ENCODE results near the gene AGRN.
"Not testable (repeated sequence)": the region's sequence is repeated elsewhere in the genome, so short reads cannot be mapped to it uniquely, and the experiment has no call there.

The AGRN gene

DNA sequence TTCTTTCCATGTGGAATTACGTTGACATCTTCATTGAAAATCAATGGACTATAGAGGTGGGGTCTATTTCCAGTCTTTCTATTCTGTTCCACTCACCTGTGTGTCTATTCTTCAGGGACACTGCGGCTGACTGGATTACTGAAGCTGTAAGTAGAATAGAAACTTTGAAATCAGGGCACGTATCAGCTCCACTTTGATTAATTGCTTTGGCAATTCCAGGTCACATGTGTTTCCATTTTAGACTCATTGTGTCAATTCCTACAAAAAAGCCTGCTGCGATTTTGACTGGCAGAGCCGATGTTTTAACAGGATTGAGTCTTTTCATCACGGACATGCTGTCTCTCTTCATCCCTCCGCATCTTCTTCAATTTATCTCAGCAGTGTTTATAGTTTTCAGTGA lies 75.1 kb downstream of the AGRN start:
- DNase-seq, result no peak

DNA sequence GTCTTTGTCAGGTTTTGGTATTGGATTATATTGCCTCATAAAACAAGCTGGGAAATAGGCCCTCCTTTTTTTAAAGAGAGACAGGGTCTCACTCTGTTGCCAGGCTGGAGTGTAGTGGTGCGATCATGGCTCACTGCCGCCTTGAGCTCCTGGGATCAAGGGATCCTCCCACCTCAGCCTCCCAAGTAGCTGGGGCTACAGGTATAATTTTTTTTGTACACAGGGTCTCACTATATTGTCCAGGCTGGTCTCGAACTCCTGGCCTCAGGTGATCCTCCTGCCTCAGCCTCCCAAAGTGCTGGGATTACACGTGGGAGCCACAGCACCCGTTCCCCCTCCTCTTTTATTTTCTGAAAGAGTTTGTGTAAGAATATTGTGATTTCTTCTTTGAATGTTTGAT lies 76.2 kb downstream of the AGRN start:
- not testable (repeated sequence) for DNase-seq

DNA sequence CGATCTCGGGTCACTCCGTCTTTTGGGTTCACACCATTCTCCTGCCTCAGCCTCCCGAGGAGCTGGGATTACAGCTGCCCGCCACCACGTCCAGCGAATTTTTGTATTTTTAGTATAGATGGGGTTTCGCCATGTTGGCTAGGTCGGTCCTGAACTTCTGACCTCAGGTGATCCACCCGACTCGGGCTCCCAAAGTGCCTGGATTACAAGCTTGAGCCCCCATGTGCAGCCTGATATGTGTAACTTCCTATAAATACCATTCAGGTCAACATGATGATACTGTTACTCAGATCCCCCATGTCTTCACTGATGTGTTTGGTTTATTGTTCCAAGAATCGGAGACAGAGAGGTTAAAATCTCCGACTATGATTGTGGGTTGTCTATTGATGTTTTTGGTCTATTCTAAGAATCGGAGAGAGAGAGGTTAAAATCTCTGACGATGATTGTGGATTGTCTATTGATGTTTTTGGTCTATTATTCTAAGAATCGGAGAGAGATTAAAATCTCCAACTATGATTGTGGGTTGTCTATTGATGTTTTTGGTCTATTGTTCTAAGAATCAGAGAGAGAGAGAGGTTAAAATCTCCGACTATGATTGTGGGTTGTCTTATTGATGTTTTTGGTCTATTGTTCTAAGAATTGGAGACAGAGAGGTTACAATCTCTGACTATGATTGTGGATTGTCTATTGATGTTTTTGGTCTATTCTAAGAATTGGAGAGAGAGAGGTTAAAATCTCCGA lies 78.9 kb downstream of the AGRN start:
- DNase-seq, result peak; percentile 59

DNA sequence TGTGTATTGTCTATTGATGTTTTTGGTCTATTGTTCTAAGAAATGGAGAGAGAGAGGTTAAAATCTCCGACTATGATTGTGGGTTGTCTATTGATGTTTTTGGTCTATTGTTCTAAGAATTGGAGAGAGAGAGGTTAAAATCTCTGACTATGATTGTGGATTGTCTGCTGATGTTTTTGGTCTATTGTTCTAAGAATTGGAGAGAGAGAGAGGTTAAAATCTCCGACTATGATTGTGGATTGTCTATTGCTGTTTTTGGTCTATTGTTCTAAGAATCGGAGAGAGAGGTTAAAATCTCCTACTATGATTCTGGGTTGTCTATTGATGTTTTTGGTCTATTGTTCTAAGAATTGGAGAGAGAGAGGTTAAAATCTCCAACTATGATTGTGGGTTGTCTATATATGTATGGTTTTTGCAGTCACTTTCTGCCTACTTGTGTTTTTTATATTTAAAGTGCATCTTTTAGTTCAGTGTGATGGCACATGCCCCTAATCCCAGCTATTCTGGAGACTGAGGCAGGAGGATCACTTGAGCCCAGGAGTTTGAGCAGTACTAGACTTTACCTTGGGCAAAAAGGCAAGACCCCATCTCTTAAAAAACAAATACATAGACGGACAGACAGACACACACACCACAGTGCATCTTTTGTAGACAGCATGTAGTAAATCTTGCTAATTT lies 79.7 kb downstream of the AGRN start:
- peak; percentile 25 for DNase-seq

DNA sequence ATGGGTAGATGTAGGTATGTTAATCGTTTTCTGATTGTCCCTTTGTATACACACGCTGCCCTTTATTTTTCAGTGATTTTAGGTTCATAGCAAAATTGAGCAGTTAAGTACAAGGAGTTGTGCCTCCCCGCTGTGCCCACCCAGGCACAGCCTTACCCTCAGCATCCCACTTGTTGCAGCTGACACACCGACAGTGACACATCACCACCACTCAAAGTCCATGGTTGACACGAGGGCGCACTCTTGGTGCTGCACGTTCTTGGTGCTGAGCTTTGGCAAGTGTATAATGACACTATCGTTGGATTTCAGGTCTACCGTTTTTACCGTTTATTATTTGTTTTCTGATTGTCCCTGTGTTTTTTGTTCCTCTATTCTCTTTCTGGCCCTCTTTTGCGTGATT lies 80.4 kb downstream of the AGRN start:
- DNase-seq, result no peak

DNA sequence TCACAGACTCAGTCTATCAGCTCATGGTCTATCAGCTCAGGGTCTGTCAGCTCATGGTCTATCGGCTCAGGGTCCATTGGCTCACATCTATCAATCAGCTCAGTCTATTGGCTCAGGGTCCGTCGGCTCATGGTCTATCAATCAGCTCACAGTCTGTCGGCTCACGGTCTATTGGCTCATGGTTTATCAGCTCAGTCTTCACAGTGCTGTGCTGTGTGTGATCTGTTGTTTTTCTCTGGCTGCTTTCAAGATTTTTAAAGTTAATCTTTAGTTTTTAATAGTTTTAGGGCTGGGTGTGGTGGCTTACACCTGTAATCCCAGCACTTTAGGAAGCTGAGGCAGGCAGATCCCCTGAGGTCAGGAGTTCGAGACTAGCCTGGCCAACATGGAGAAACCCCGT lies 81.6 kb downstream of the AGRN start:
- no peak for DNase-seq

DNA sequence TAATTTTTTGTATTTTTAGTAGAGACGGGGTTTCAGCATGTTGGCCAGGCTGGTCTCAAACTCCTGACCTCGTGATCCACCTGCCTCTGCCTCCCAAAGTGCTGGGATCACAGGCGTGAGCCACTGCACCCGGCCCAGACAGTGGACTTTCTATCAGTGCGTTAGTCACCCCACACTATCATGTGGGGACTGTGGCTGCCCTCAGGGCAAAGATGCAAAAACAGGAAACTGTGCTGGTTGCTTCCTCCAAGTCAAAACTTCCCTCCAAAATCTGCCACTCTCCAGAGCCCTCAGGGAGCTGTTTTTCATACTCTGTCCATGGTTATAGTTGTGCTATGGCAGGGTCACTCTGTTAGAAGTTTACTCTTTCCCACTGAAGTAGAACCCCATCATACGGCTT lies 84.2 kb downstream of the AGRN start:
- not testable (repeated sequence) for DNase-seq

Measured in activated CD4-positive, alpha-beta T cell treated with anti-CD3 and anti-CD28 coated beads, Interleukin-2, Interleukin-6, amounts not matched to agents 100 ng/mL and 50 ng/mL, durations not matched to agents 16 hours and 8 hours (primary cell).